HCT116 (cell line): ENCODE measurements around the gene MYO5C.

Source experiments
- EGR1 ChIP-seq: IDR thresholded peaks from 2 replicates; pipeline ENCODE4 v1.6.1; 2012; ENCODE audit warnings: low read depth
- EZH2 ChIP-seq: fragments of 200-600 bp; sonication (generic); IDR thresholded peaks from 2 replicates; pipeline ENCODE4 v1.6.1; 2017; ENCODE audit warnings: antibody characterized with exemption, mixed run types
- JUND ChIP-seq: IDR thresholded peaks from 2 replicates; pipeline ENCODE4 v1.6.1; 2012
- POLR2A ChIP-seq: IDR thresholded peaks from 2 replicates; pipeline ENCODE4 v1.7.0; 2011; ENCODE audit warnings: borderline replicate concordance; ENCODE audit not compliant: insufficient read depth, insufficient read length; ENCODE audit errors: extremely low read depth
- POLR2AphosphoS5 ChIP-seq: IDR thresholded peaks from 2 replicates; pipeline ENCODE4 v1.6.1; 2011; ENCODE audit warnings: mild to moderate bottlenecking, low read depth, low read length, moderate library complexity
- SP1 ChIP-seq: IDR thresholded peaks from 2 replicates; pipeline ENCODE4 v1.6.1; 2012; ENCODE audit warnings: low read depth
- SRF ChIP-seq: IDR thresholded peaks from 2 replicates; pipeline ENCODE4 v1.6.1; 2012; ENCODE audit warnings: low read depth
- TCF7L2 ChIP-seq: IDR thresholded peaks from 2 replicates; pipeline ENCODE4 v1.7.0; 2011; ENCODE audit warnings: borderline replicate concordance, inconsistent platforms; ENCODE audit not compliant: insufficient read depth, insufficient read length; ENCODE audit errors: extremely low read depth
- YY1 ChIP-seq: IDR thresholded peaks from 2 replicates; pipeline ENCODE4 v1.6.1; 2011; ENCODE audit warnings: low read length, low read depth, moderate library complexity, mild to moderate bottlenecking; ENCODE audit not compliant: insufficient replicate concordance; ENCODE audit errors: extremely low read depth
- ZNF274 ChIP-seq: fragments of 200-500 bp; sonication (Bioruptor generic); IDR thresholded peaks from 2 replicates; pipeline ENCODE4 v1.6.1; 2014; ENCODE audit warnings: mild to moderate bottlenecking, low read depth, low read length, inconsistent platforms
- TF ChIP-seq, protein P1 (sequence below), 3 experiments: fragments of 200-600 bp in 1 of 3; sonication (generic) in 1 of 3; IDR thresholded peaks in 2 of 3; conservative IDR thresholded peaks in 1 of 3; 2 replicates each; pipeline ENCODE4 v1.5.1; 2012 to 2017; ENCODE audit warnings: low read depth in 2 of 3, low read length in 2 of 3, antibody characterized with exemption in 1 of 3, borderline replicate concordance in 1 of 3, control low read depth in 1 of 3, mild to moderate bottlenecking in 1 of 3, mixed read lengths in 1 of 3, mixed run types in 1 of 3, moderate library complexity in 1 of 3; ENCODE audit not compliant: insufficient read depth in 1 of 3
- TF ChIP-seq, protein P2 (sequence below): IDR thresholded peaks from 2 replicates; pipeline ENCODE4 v1.6.1; 2012
- TF ChIP-seq, protein P3 (sequence below): IDR thresholded peaks from 2 replicates; pipeline ENCODE4 v1.6.1; 2012; ENCODE audit warnings: low read depth

DNA sequence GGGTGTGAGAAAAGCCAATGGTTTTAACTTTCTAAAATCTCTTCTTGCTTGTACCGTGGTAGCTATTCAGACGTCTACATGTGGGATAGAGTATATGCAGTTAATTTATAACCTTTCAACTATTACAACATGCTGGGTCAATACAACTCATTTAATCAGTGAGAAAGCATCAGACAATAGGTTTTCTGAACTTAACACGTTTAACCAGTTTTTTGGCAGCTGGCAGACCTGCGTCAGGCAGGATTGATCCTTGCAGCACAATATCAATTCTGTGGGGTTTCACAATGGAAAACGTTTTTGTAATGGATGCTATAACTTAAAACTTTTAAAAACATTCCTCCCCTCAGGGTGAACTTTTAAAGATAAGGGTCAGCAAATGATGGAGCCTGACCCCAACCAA is 110.9 kb downstream of the MYO5C start:
- no peak for TF ChIP-seq POLR2A
- TF ChIP-seq, protein P1, sequence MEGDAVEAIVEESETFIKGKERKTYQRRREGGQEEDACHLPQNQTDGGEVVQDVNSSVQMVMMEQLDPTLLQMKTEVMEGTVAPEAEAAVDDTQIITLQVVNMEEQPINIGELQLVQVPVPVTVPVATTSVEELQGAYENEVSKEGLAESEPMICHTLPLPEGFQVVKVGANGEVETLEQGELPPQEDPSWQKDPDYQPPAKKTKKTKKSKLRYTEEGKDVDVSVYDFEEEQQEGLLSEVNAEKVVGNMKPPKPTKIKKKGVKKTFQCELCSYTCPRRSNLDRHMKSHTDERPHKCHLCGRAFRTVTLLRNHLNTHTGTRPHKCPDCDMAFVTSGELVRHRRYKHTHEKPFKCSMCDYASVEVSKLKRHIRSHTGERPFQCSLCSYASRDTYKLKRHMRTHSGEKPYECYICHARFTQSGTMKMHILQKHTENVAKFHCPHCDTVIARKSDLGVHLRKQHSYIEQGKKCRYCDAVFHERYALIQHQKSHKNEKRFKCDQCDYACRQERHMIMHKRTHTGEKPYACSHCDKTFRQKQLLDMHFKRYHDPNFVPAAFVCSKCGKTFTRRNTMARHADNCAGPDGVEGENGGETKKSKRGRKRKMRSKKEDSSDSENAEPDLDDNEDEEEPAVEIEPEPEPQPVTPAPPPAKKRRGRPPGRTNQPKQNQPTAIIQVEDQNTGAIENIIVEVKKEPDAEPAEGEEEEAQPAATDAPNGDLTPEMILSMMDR (IDR thresholded peaks at IDR 0.05 in 2 of 3, conservative IDR thresholded peaks at IDR 0.05 in 1 of 3; ENCODE audit: borderline replicate concordance in 1 of 3, insufficient read depth in 1 of 3, low read depth in 2 of 3, low read length in 2 of 3), result no peak
- TF ChIP-seq EZH2, result no peak
- no peak for TF ChIP-seq EGR1
- no peak for TF ChIP-seq SP1
- TF ChIP-seq ZNF274, result no peak
- no peak for TF ChIP-seq JUND
- TF ChIP-seq POLR2AphosphoS5, result no peak
- TF ChIP-seq, protein P2, sequence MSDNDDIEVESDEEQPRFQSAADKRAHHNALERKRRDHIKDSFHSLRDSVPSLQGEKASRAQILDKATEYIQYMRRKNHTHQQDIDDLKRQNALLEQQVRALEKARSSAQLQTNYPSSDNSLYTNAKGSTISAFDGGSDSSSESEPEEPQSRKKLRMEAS, result no peak
- TF ChIP-seq, protein P3, sequence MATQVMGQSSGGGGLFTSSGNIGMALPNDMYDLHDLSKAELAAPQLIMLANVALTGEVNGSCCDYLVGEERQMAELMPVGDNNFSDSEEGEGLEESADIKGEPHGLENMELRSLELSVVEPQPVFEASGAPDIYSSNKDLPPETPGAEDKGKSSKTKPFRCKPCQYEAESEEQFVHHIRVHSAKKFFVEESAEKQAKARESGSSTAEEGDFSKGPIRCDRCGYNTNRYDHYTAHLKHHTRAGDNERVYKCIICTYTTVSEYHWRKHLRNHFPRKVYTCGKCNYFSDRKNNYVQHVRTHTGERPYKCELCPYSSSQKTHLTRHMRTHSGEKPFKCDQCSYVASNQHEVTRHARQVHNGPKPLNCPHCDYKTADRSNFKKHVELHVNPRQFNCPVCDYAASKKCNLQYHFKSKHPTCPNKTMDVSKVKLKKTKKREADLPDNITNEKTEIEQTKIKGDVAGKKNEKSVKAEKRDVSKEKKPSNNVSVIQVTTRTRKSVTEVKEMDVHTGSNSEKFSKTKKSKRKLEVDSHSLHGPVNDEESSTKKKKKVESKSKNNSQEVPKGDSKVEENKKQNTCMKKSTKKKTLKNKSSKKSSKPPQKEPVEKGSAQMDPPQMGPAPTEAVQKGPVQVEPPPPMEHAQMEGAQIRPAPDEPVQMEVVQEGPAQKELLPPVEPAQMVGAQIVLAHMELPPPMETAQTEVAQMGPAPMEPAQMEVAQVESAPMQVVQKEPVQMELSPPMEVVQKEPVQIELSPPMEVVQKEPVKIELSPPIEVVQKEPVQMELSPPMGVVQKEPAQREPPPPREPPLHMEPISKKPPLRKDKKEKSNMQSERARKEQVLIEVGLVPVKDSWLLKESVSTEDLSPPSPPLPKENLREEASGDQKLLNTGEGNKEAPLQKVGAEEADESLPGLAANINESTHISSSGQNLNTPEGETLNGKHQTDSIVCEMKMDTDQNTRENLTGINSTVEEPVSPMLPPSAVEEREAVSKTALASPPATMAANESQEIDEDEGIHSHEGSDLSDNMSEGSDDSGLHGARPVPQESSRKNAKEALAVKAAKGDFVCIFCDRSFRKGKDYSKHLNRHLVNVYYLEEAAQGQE, result no peak
- TF ChIP-seq TCF7L2, result no peak
- TF ChIP-seq SRF, result no peak
- no peak for TF ChIP-seq YY1
